GM21423 (cell line): ENCODE data around the gene HSFX3.
"Not testable (repeated sequence)": the region's sequence is repeated elsewhere in the genome, so short reads cannot be mapped to it uniquely, and the experiment has no call there.

Source experiments
- ATAC-seq: cut with Tn5 transposase; IDR thresholded peaks from one replicate; pipeline ENCODE4 v1.9.1; 2021; ENCODE audit warnings: mild to moderate bottlenecking, moderate library complexity; ENCODE audit not compliant: unreplicated experiment

The HSFX3 gene

GRCh38 chrX:149518236-149518635 lies 31.5 kb downstream of the HSFX3 start:
- ATAC-seq, result no peak

- no peak for ATAC-seq
These were observed 32.4 kb downstream of the HSFX3 start for GRCh38 chrX:149517308-149517707.

GRCh38 chrX:149516604-149517003 lies 33.1 kb downstream of the HSFX3 start:
- ATAC-seq, result no peak

GRCh38 chrX:149515954-149516602 lies 33.6 kb downstream of the HSFX3 start:
- no peak for ATAC-seq

- ATAC-seq, result no peak
These were observed 35.8 kb downstream of the HSFX3 start for GRCh38 chrX:149513825-149514428.

GRCh38 chrX:149512225-149512885 lies 37.4 kb downstream of the HSFX3 start:
- peak; percentile 78 for ATAC-seq

GRCh38 chrX:149511081-149511480 lies 38.6 kb downstream of the HSFX3 start:
- no peak for ATAC-seq

- no peak for ATAC-seq
These were observed 39.3 kb downstream of the HSFX3 start for GRCh38 chrX:149510386-149510785.

- no peak for ATAC-seq
These were observed 41.3 kb downstream of the HSFX3 start for GRCh38 chrX:149508467-149508866.

GRCh38 chrX:149506349-149506748 lies 43.4 kb downstream of the HSFX3 start:
- ATAC-seq, result no peak

GRCh38 chrX:149505671-149506070 lies 44.1 kb downstream of the HSFX3 start:
- ATAC-seq, result no peak

GRCh38 chrX:149504915-149505651 lies 44.6 kb downstream of the HSFX3 start, which contains the start of gene IDS:
Gene IDS (minus strand): TSS chrX:149505306. CDS start chrX:149505137, 169 bp downstream.
- peak; percentile 75 for ATAC-seq

GRCh38 chrX:149504226-149504914 lies 45.4 kb downstream of the HSFX3 start:
- ATAC-seq, result peak; percentile 49

- ATAC-seq, result peak; percentile 65
These were observed 46.3 kb downstream of the HSFX3 start for GRCh38 chrX:149503446-149503845.

GRCh38 chrX:149502923-149503322 lies 46.8 kb downstream of the HSFX3 start:
- not testable (repeated sequence) for ATAC-seq

- no peak for ATAC-seq
These were observed 50.0 kb downstream of the HSFX3 start for GRCh38 chrX:149499766-149500165.

GRCh38 chrX:149498767-149499166 lies 51.0 kb downstream of the HSFX3 start:
- ATAC-seq, result no peak
